ENCODE data around the gene GLRX3.

The GLRX3 gene

DNA sequence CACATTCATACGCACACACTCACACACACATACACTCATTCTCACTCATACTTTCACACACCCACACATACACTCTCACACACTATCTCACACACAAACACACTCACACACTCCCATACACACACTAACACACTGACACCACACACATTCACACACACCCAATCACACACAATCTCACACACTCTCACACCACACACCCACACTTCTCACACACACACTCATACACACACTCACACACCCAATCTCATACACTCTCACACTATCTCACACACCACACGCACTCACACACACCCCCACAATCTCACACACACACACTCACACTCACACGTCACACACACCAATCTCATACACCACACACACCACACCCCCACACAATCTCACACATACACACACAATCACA is 71.0 kb downstream of the GLRX3 start:
- Histone ChIP-seq H3K9ac (ENCODE audit: low read length) (no peak overlapping the region), H3K79me2 (ENCODE audit: insufficient read depth, low read length) (no peaks in the 10 kb centered on the region)
- TF ChIP-seq, protein P1, sequence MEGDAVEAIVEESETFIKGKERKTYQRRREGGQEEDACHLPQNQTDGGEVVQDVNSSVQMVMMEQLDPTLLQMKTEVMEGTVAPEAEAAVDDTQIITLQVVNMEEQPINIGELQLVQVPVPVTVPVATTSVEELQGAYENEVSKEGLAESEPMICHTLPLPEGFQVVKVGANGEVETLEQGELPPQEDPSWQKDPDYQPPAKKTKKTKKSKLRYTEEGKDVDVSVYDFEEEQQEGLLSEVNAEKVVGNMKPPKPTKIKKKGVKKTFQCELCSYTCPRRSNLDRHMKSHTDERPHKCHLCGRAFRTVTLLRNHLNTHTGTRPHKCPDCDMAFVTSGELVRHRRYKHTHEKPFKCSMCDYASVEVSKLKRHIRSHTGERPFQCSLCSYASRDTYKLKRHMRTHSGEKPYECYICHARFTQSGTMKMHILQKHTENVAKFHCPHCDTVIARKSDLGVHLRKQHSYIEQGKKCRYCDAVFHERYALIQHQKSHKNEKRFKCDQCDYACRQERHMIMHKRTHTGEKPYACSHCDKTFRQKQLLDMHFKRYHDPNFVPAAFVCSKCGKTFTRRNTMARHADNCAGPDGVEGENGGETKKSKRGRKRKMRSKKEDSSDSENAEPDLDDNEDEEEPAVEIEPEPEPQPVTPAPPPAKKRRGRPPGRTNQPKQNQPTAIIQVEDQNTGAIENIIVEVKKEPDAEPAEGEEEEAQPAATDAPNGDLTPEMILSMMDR (IDR thresholded peaks at IDR 0.05; ENCODE audit: insufficient read depth, low read length, poor library complexity, severe bottlenecking), result no peak
- no peak for TF ChIP-seq EZH2phosphoT487 (conservative IDR thresholded peaks at IDR 0.05; ENCODE audit: low read length)

DNA sequence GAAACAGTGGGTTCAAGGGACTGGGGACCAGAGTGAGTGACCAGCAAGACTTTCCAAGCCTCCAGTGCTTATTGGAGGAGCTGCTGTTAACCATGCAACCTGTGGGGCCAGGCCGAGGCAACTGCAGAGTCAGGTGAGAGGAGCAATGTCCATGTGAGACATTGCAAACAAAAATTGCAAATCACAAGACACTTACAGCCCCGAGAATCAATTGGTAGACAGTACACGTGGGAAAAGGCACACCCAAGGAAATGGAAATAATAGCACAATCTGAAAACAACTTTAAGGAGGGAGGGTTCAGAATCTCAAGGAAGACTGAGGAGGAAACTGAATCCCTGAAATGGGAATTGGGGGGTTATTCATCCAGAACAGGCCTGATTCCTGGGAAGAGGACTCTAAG is 72.6 kb downstream of the GLRX3 start:
- Histone ChIP-seq H4K20me1 (ENCODE audit: low read depth, low read length) (no peaks in the 10 kb centered on the region), H3K4me3 (ENCODE audit: insufficient read depth, low read length, poor library complexity, severe bottlenecking) (no peak overlapping the region), H3K4me2 (ENCODE audit: low read depth, low read length, poor library complexity, severe bottlenecking) (no peak overlapping the region), H3K9ac (ENCODE audit: low read length) (no peak overlapping the region), H3F3A (ENCODE audit: insufficient read depth) (no peaks in the 10 kb centered on the region), H3K9me3 (ENCODE audit: insufficient read depth, low read length) (no peaks in the 10 kb centered on the region), H3K9me2 (replicated peaks; ENCODE audit: insufficient read depth, low read length) (no peaks in the 10 kb centered on the region), H3K27me3 (ENCODE audit: low read length) (no peaks in the 10 kb centered on the region), H3K27ac (ENCODE audit: low read depth, low read length) (no peak overlapping the region), H3K36me3 (ENCODE audit: low read length) (no peaks in the 10 kb centered on the region), H3K79me2 (ENCODE audit: insufficient read depth, low read length) (no peaks in the 10 kb centered on the region), H2AFZ (ENCODE audit: low read depth, low read length, severe bottlenecking) (no peak overlapping the region)
- no peak for TF ChIP-seq EZH2phosphoT487 (conservative IDR thresholded peaks at IDR 0.05; ENCODE audit: low read length)
- TF ChIP-seq, protein P1 (IDR thresholded peaks at IDR 0.05; ENCODE audit: insufficient read depth, low read length, poor library complexity, severe bottlenecking), result no peak

More for the DNA sequence above, 71.0 kb downstream of the GLRX3 start:
- Histone ChIP-seq H3K4me2 (ENCODE audit: low read depth, low read length, poor library complexity, severe bottlenecking) (no peak overlapping the region), H3K4me3 (ENCODE audit: insufficient read depth, low read length, poor library complexity, severe bottlenecking) (no peak overlapping the region), H3K27me3 (ENCODE audit: low read length) (no peaks in the 10 kb centered on the region), H3K9me2 (replicated peaks; ENCODE audit: insufficient read depth, low read length) (no peaks in the 10 kb centered on the region), H2AFZ (ENCODE audit: low read depth, low read length, severe bottlenecking) (no peak overlapping the region), H3K9me3 (ENCODE audit: insufficient read depth, low read length) (no peaks in the 10 kb centered on the region), H3K36me3 (ENCODE audit: low read length) (no peaks in the 10 kb centered on the region), H3F3A (ENCODE audit: insufficient read depth) (no peaks in the 10 kb centered on the region), H4K20me1 (ENCODE audit: low read depth, low read length) (no peaks in the 10 kb centered on the region), H3K27ac (ENCODE audit: low read depth, low read length) (no peak overlapping the region)

DNA sequence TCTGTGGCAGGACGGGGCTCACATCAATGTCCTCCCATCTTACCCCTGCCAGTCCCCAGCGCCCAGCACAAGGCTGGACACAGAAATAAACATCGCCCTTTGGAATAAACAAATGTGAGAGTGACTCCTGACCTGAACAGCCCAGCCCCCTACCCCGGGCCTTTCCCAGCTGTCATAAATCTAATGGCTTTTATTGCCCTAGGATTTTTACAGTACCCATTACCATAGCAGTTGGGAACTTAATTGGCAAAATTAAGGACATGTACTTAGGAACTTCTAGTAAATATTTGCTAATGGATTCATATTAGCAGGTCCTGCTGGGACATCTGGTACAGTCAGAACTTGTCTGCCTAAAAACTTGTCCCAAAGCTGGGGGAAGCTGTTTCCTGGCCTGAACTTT is 76.6 kb downstream of the GLRX3 start:
- no peak overlapping the region for H2AFZ ChIP-seq (ENCODE audit: low read depth, low read length, severe bottlenecking)
- H3K79me2 ChIP-seq (ENCODE audit: insufficient read depth, low read length), result no peaks in the 10 kb centered on the region
- H3K9me2 ChIP-seq (replicated peaks; ENCODE audit: insufficient read depth, low read length), result no peaks in the 10 kb centered on the region
- H3K9ac ChIP-seq (ENCODE audit: low read length), result no peak overlapping the region
- H4K20me1 ChIP-seq (ENCODE audit: low read depth, low read length), result no peaks in the 10 kb centered on the region
- no peak for TF ChIP-seq EZH2phosphoT487 (conservative IDR thresholded peaks at IDR 0.05; ENCODE audit: low read length)
- TF ChIP-seq, protein P1 (IDR thresholded peaks at IDR 0.05; ENCODE audit: insufficient read depth, low read length, poor library complexity, severe bottlenecking), result no peak
- H3K27me3 ChIP-seq (ENCODE audit: low read length), result no peaks in the 10 kb centered on the region
- no peak overlapping the region for H3K4me3 ChIP-seq (ENCODE audit: insufficient read depth, low read length, poor library complexity, severe bottlenecking)
- no peak overlapping the region for H3K4me2 ChIP-seq (ENCODE audit: low read depth, low read length, poor library complexity, severe bottlenecking)
- H3K36me3 ChIP-seq (ENCODE audit: low read length), result no peaks in the 10 kb centered on the region
- H3K27ac ChIP-seq (ENCODE audit: low read depth, low read length), result no peak overlapping the region
- H3F3A ChIP-seq (ENCODE audit: insufficient read depth), result no peaks in the 10 kb centered on the region
- H3K9me3 ChIP-seq (ENCODE audit: insufficient read depth, low read length), result no peaks in the 10 kb centered on the region
